Ectodermal cell (in vitro differentiated cells): ENCODE measurements around the gene SLC9A9.

ENCODE experiments used
- H3K27ac ChIP-seq: 2 replicates; pipeline ENCODE4 v1.7.0; 2013; ENCODE audit warnings: mild to moderate bottlenecking, low read depth, low read length; ENCODE audit not compliant: insufficient read depth, poor library complexity, severe bottlenecking
- H3K27me3 ChIP-seq: 2 replicates; pipeline ENCODE4 v1.7.0; 2013; ENCODE audit warnings: mild to moderate bottlenecking, low read length; ENCODE audit not compliant: insufficient read depth, control insufficient read depth, poor library complexity, severe bottlenecking
- H3K36me3 ChIP-seq: one replicate; pipeline ENCODE4 v1.7.0; 2013; ENCODE audit warnings: low read length; ENCODE audit not compliant: control insufficient read depth, insufficient read depth
- H3K4me1 ChIP-seq: one replicate; pipeline ENCODE4 v1.7.0; 2013; ENCODE audit warnings: low read length; ENCODE audit not compliant: control insufficient read depth, insufficient read depth
- H3K4me3 ChIP-seq: 2 replicates; pipeline ENCODE4 v1.7.0; 2013; ENCODE audit warnings: low read depth, low read length, control low read depth; ENCODE audit not compliant: insufficient read depth
- H3K9me3 ChIP-seq: 2 replicates; pipeline ENCODE4 v1.7.0; 2013; ENCODE audit warnings: mild to moderate bottlenecking, low read length, moderate library complexity; ENCODE audit not compliant: control insufficient read depth
- WGBS, 2 experiments: methylation state at CpG; one replicate each; pipeline ENCODE4 v1.1.7; 2013; ENCODE audit warnings: missing lambda C conversion rate in 2 of 2; 5-methylcytosine and 5-hydroxymethylcytosine counted together

Gene SLC9A9

GRCh38 chr3:143843587-143843986, 4.7 kb downstream of the SLC9A9 start:
- Histone ChIP-seq H3K36me3 (no peaks in the 10 kb centered on the region), H3K27ac (no peak overlapping the region), H3K4me1 (peaks cover 10% of the 10 kb centered on the region), H3K4me3 (no peak overlapping the region), H3K27me3 (no peaks in the 10 kb centered on the region), H3K9me3 (no peaks in the 10 kb centered on the region)
- WGBS, 2 experiments = 93 to 100% methylated on average over 1 of the region's 2 CpGs

- H3K27me3 ChIP-seq = no peaks in the 10 kb centered on the region
- H3K36me3 ChIP-seq = no peaks in the 10 kb centered on the region
- no peak overlapping the region for H3K4me3 ChIP-seq
- H3K27ac ChIP-seq = no peak overlapping the region
- WGBS, 2 experiments = 78 to 92% methylated on average over 2 to 4 of the region's 4 CpGs
- H3K9me3 ChIP-seq = no peaks in the 10 kb centered on the region
- no peaks in the 10 kb centered on the region for H3K4me1 ChIP-seq
These were observed 7.6 kb downstream of the SLC9A9 start for GRCh38 chr3:143840636-143841035.

GRCh38 chr3:143839980-143840379, 8.3 kb downstream of the SLC9A9 start:
- no peak overlapping the region for H3K27ac ChIP-seq
- H3K4me3 ChIP-seq = no peak overlapping the region
- no peaks in the 10 kb centered on the region for H3K4me1 ChIP-seq
- H3K36me3 ChIP-seq = no peaks in the 10 kb centered on the region
- no peaks in the 10 kb centered on the region for H3K9me3 ChIP-seq
- WGBS, 2 experiments = 71 to 73% methylated on average over 2 of the region's 2 CpGs
- no peaks in the 10 kb centered on the region for H3K27me3 ChIP-seq

GRCh38 chr3:143837076-143837475, 11.2 kb downstream of the SLC9A9 start:
- H3K4me1 ChIP-seq = no peaks in the 10 kb centered on the region
- H3K27me3 ChIP-seq = no peaks in the 10 kb centered on the region
- no peaks in the 10 kb centered on the region for H3K36me3 ChIP-seq
- H3K9me3 ChIP-seq = no peaks in the 10 kb centered on the region
- 95 to 100% methylated on average over 1 of the region's 1 CpG for WGBS, 2 experiments
- H3K27ac ChIP-seq = no peak overlapping the region
- no peak overlapping the region for H3K4me3 ChIP-seq

- Histone ChIP-seq H3K4me3 (no peak overlapping the region), H3K4me1 (no peaks in the 10 kb centered on the region), H3K27me3 (no peaks in the 10 kb centered on the region), H3K36me3 (no peaks in the 10 kb centered on the region), H3K9me3 (no peaks in the 10 kb centered on the region), H3K27ac (no peak overlapping the region)
- WGBS, 2 experiments = 88 to 100% methylated on average over 1 to 2 of the region's 2 CpGs
These were observed 13.0 kb downstream of the SLC9A9 start for GRCh38 chr3:143835312-143835711.

GRCh38 chr3:143832433-143832832, 15.8 kb downstream of the SLC9A9 start:
- no peak overlapping the region for H3K27ac ChIP-seq
- no peaks in the 10 kb centered on the region for H3K4me1 ChIP-seq
- H3K36me3 ChIP-seq = no peaks in the 10 kb centered on the region
- no peaks in the 10 kb centered on the region for H3K9me3 ChIP-seq
- no peaks in the 10 kb centered on the region for H3K27me3 ChIP-seq
- H3K4me3 ChIP-seq = no peak overlapping the region

- no peaks in the 10 kb centered on the region for H3K36me3 ChIP-seq
- no peaks in the 10 kb centered on the region for H3K4me1 ChIP-seq
- H3K27ac ChIP-seq = no peak overlapping the region
- H3K9me3 ChIP-seq = no peaks in the 10 kb centered on the region
- WGBS, 2 experiments = 100% methylated on average over 1 of the region's 1 CpG; no CpG with 5 or more reads in 1 of the 2 experiments
- H3K4me3 ChIP-seq = no peak overlapping the region
- H3K27me3 ChIP-seq = no peaks in the 10 kb centered on the region
These were observed 16.3 kb downstream of the SLC9A9 start for GRCh38 chr3:143831994-143832393.

- no peaks in the 10 kb centered on the region for H3K4me1 ChIP-seq
- no peaks in the 10 kb centered on the region for H3K36me3 ChIP-seq
- H3K27me3 ChIP-seq = no peaks in the 10 kb centered on the region
- no peaks in the 10 kb centered on the region for H3K9me3 ChIP-seq
- WGBS, 2 experiments = 93 to 95% methylated on average over 2 of the region's 2 CpGs
- no peak overlapping the region for H3K4me3 ChIP-seq
- no peak overlapping the region for H3K27ac ChIP-seq
These were observed 17.1 kb downstream of the SLC9A9 start for GRCh38 chr3:143831208-143831607.

- no peaks in the 10 kb centered on the region for H3K9me3 ChIP-seq
- H3K36me3 ChIP-seq = no peaks in the 10 kb centered on the region
- no peaks in the 10 kb centered on the region for H3K27me3 ChIP-seq
- no peak overlapping the region for H3K4me3 ChIP-seq
- no peaks in the 10 kb centered on the region for H3K4me1 ChIP-seq
- H3K27ac ChIP-seq = no peak overlapping the region
These were observed 17.5 kb downstream of the SLC9A9 start for GRCh38 chr3:143830786-143831185.

GRCh38 chr3:143830063-143830462, 18.2 kb downstream of the SLC9A9 start:
- H3K27me3 ChIP-seq = no peaks in the 10 kb centered on the region
- no peaks in the 10 kb centered on the region for H3K9me3 ChIP-seq
- no peaks in the 10 kb centered on the region for H3K4me1 ChIP-seq
- no peak overlapping the region for H3K4me3 ChIP-seq
- H3K36me3 ChIP-seq = no peaks in the 10 kb centered on the region
- 93 to 96% methylated on average over 1 to 2 of the region's 2 CpGs for WGBS, 2 experiments
- no peak overlapping the region for H3K27ac ChIP-seq

GRCh38 chr3:143827425-143827824, 20.8 kb downstream of the SLC9A9 start:
- Histone ChIP-seq H3K4me3 (no peak overlapping the region), H3K36me3 (no peaks in the 10 kb centered on the region), H3K4me1 (no peaks in the 10 kb centered on the region), H3K9me3 (no peaks in the 10 kb centered on the region), H3K27ac (no peak overlapping the region), H3K27me3 (no peaks in the 10 kb centered on the region)
- WGBS, 2 experiments = 93 to 94% methylated on average over 2 of the region's 2 CpGs
